Forelimb muscle (tissue), 1 donor: ENCODE results near the gene ADH7. TPM values are rescaled to one million over a fixed set of nuclear protein-coding genes. Genes with fewer than 3 reads are reported as not detected.
A peak's percentile ranks its signal among the peaks of the same experiment; 100 is the strongest.

ENCODE experiments used
- DNase-seq: peaks from one replicate; pipeline ENCODE4 v3.0.0-alpha.2; 2013; ENCODE audit warnings: low read depth
- polyA plus RNA-seq: library from polyadenylated mRNA; unstranded; fragments of 120-200 nt; gene quantifications from one replicate; pipeline ENCODE4 v1.2.1, GENCODE V29; 2013; ENCODE audit not compliant: insufficient read length

Gene ADH7
- polyA plus RNA-seq, result not detected

- no peak for DNase-seq
Measured at GRCh38 chr4:99435154-99435553, at the start of gene ADH7. Gene ADH7, minus strand, starts transcription at chr4:99435342. Its CDS starts 109 bp downstream, at chr4:99435233.

- DNase-seq, result no peak
Measured at GRCh38 chr4:99483636-99484035, 48.5 kb upstream of the ADH7 start.

GRCh38 chr4:99473131-99473530, 38.0 kb upstream of the ADH7 start:
- DNase-seq, result no peak

- DNase-seq, result no peak
Measured at GRCh38 chr4:99471896-99472295, 36.8 kb upstream of the ADH7 start.

- no peak for DNase-seq
Measured at GRCh38 chr4:99471349-99471748, 36.2 kb upstream of the ADH7 start.

GRCh38 chr4:99468889-99469288, 33.7 kb upstream of the ADH7 start:
- DNase-seq, result no peak

GRCh38 chr4:99467887-99468286, 32.7 kb upstream of the ADH7 start:
- DNase-seq, result no peak

GRCh38 chr4:99463566-99463965, 28.4 kb upstream of the ADH7 start:
- no peak for DNase-seq

- peak; percentile 46 for DNase-seq
Measured at GRCh38 chr4:99462875-99463464, 27.8 kb upstream of the ADH7 start.

- no peak for DNase-seq
Measured at GRCh38 chr4:99461623-99462401, 26.7 kb upstream of the ADH7 start.

GRCh38 chr4:99459546-99460042, 24.5 kb upstream of the ADH7 start:
- DNase-seq, result no peak

- no peak for DNase-seq
Measured at GRCh38 chr4:99458911-99459447, 23.8 kb upstream of the ADH7 start.

GRCh38 chr4:99457676-99458075, 22.5 kb upstream of the ADH7 start:
- no peak for DNase-seq

- no peak for DNase-seq
Measured at GRCh38 chr4:99457270-99457669, 22.1 kb upstream of the ADH7 start.

GRCh38 chr4:99447513-99447912, 12.4 kb upstream of the ADH7 start:
- no peak for DNase-seq

- no peak for DNase-seq
Measured at GRCh38 chr4:99447079-99447478, 11.9 kb upstream of the ADH7 start.

- DNase-seq, result peak; percentile 25
Measured at GRCh38 chr4:99438405-99438780, 3.3 kb upstream of the ADH7 start.

- DNase-seq, result no peak
Measured at GRCh38 chr4:99437723-99438404, 2.7 kb upstream of the ADH7 start.

- peak; percentile 17 for DNase-seq
Measured at GRCh38 chr4:99436976-99437722, 2.0 kb upstream of the ADH7 start.

- no peak for DNase-seq
Measured at GRCh38 chr4:99436462-99436861, 1.3 kb upstream of the ADH7 start.

- no peak for DNase-seq
Measured at GRCh38 chr4:99430106-99430505, 5.0 kb downstream of the ADH7 start.

GRCh38 chr4:99417125-99417524, 18.0 kb downstream of the ADH7 start:
- DNase-seq, result no peak
